ENCODE results near the gene MED12L.

DNA sequence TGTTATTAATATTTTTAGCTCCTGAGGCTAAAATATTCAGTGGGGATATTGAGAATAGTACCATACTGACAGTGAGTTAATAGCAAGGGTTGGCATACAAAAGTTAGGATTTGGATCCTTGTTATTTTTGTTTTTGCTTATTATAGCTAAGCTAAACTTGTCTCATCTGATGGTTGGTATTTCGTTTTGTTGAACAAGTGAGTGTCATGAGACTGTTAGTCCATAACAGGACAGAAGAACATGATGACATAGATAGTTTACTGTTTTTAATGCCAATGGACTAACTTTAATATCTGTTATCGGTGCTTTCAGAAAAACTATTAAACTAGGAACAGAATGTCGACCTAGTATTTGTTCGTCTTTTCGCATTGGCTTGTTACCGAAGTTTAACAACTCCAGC is 69.1 kb downstream of the MED12L start:
- TF ChIP-seq POLR2A (IDR thresholded peaks at IDR 0.05; ENCODE audit: low read depth, low read length) (no peak), RAD51 (IDR thresholded peaks at IDR 0.05) (no peak)

Data from GM12878 (cell line).